SK-N-SH treated with all-trans-retinoic acid at 6 μM for 48 hours (cell line): Measurements from ENCODE around the gene L3HYPDH.

Experiments
- ZC3H10 ChIP-seq: fragments of 250-450 bp; sonication (Bioruptor Pico); IDR thresholded peaks from 2 replicates; pipeline ENCODE4 v1.5.1; 2021; ENCODE audit warnings: mild to moderate bottlenecking, moderate library complexity
- ZFP30 ChIP-seq: fragments of 450-650 bp; formaldehyde crosslinking; IDR thresholded peaks from 2 replicates; pipeline ENCODE4 v1.5.0; 2022; ENCODE audit warnings: mild to moderate bottlenecking, moderate library complexity
- ZNF565 ChIP-seq: fragments of 450-650 bp; formaldehyde crosslinking; conservative IDR thresholded peaks from 2 replicates; pipeline ENCODE4 v1.5.0; 2020; ENCODE audit warnings: low read depth, mild to moderate bottlenecking, moderate library complexity

GRCh38 chr14:59435101-59435500 lies 49.1 kb downstream of the L3HYPDH start:
- TF ChIP-seq ZC3H10 (CRISPR knock-in tag): no peak
- no peak for TF ChIP-seq ZFP30 (CRISPR knock-in tag)
- TF ChIP-seq ZNF565 (CRISPR knock-in tag): no peak
